Breast epithelium (tissue), 4 donors: ENCODE results near the gene IFNL4. TPM values are rescaled to one million over a fixed set of nuclear protein-coding genes. Genes with fewer than 3 reads are reported as not detected.
"Not testable (repeated sequence)": the region's sequence is repeated elsewhere in the genome, so short reads cannot be mapped to it uniquely, and the experiment has no call there.

ENCODE experiments used
- DNase-seq, 2 donors: peaks; one replicate each; pipeline ENCODE4 v3.0.0-alpha.2; 2019; ENCODE audit warnings: low spot score in 2 of 2
- H3K27ac ChIP-seq, 2 donors: fragments of 200-600 bp; sonication (generic) in 1 of 2; one replicate each; pipeline ENCODE4 v1.5.1; 2016 to 2019; ENCODE audit warnings: mild to moderate bottlenecking in 1 of 2
- H3K27me3 ChIP-seq, 2 donors: fragments of 200-600 bp; sonication (generic) in 1 of 2; one replicate each; pipeline versions ENCODE4 v1.5.1 to v1.6.0; 2017 to 2019; ENCODE audit warnings: control low read depth in 1 of 2, mild to moderate bottlenecking in 1 of 2
- H3K36me3 ChIP-seq: fragments of 200-600 bp; one replicate; pipeline ENCODE4 v1.5.1; 2019
- H3K4me1 ChIP-seq, 2 donors: fragments of 200-600 bp; sonication (generic); one replicate each; pipeline ENCODE4 v1.5.1; 2016 to 2019; ENCODE audit warnings: control low read depth in 1 of 2
- H3K4me3 ChIP-seq, 3 donors: fragments of 200-600 bp; sonication (generic); 1 replicate in 2 of 3; 2 replicates in 1 of 3; pipeline ENCODE4 v1.5.1; 2016 to 2019; ENCODE audit warnings: mild to moderate bottlenecking in 3 of 3, moderate library complexity in 2 of 3
- H3K9me3 ChIP-seq, 2 donors: fragments of 200-600 bp; sonication (generic) in 1 of 2; one replicate each; pipeline ENCODE4 v1.5.1; 2016 to 2019; ENCODE audit warnings: control low read depth in 1 of 2
- POLR2A ChIP-seq: fragments of 450-650 bp; IDR thresholded peaks from one replicate; pipeline ENCODE4 v1.6.1; 2016; ENCODE audit warnings: antibody characterized with exemption, mild to moderate bottlenecking, moderate library complexity
- POLR2AphosphoS5 ChIP-seq, 3 donors: sonication (generic); formaldehyde crosslinking; IDR thresholded peaks; one replicate each; pipeline ENCODE4 v1.6.1; 2017; ENCODE audit warnings: antibody characterized with exemption in 3 of 3
- intact Hi-C: fragments of 100-400 bp; cut with DNase I; formaldehyde crosslinking; loops from one replicate; pipeline ENCODE4 v1.15.1; 2023; ENCODE audit warnings: low total_unique reads
- total RNA-seq, 3 donors: library from RNA; depleted of rRNA; stranded (reverse); fragments of >200 nt; gene quantifications; one replicate each; pipeline ENCODE4 v1.1.0, GENCODE V29; 2016
- TF ChIP-seq, protein P1 (sequence below), 3 donors: fragments of 450-650 bp; IDR thresholded peaks; one replicate each; pipeline ENCODE4 v1.5.1; 2016 to 2017; ENCODE audit warnings: antibody characterized with exemption in 3 of 3, mild to moderate bottlenecking in 3 of 3, moderate library complexity in 3 of 3

The IFNL4 gene
- total RNA-seq, 3 donors from 2014 or later, result not detected

DNA sequence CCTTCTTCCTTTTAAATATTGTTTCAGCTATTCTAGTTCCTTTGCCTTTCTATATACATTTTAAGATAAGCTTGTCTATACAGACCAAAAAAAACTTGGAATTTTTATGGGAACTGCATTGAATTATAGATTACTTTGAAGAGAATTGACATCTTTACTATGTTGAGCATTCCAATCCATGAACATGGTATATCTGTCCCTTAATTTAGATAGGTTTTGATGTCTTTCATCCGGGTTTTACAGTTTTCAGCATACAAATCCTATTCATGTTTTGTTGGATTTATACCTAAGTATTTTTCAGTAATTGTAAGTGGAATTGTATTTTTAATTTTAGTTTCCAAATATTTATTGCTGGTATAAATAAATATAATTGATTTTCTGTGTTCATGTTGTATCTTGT lies 35.4 kb upstream of the IFNL4 start:
- TF ChIP-seq, protein P1, sequence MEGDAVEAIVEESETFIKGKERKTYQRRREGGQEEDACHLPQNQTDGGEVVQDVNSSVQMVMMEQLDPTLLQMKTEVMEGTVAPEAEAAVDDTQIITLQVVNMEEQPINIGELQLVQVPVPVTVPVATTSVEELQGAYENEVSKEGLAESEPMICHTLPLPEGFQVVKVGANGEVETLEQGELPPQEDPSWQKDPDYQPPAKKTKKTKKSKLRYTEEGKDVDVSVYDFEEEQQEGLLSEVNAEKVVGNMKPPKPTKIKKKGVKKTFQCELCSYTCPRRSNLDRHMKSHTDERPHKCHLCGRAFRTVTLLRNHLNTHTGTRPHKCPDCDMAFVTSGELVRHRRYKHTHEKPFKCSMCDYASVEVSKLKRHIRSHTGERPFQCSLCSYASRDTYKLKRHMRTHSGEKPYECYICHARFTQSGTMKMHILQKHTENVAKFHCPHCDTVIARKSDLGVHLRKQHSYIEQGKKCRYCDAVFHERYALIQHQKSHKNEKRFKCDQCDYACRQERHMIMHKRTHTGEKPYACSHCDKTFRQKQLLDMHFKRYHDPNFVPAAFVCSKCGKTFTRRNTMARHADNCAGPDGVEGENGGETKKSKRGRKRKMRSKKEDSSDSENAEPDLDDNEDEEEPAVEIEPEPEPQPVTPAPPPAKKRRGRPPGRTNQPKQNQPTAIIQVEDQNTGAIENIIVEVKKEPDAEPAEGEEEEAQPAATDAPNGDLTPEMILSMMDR (IDR thresholded peaks at IDR 0.05), result no peak
- TF ChIP-seq POLR2A (no peak), POLR2AphosphoS5 (IDR thresholded peaks at IDR 0.05) (no peak)
- intact Hi-C loops, result no loop called here
- DNase-seq, result no peak
- no peaks in the 10 kb centered on the region for H3K27me3 ChIP-seq
- no peak overlapping the region for H3K27ac ChIP-seq
- no peaks in the 10 kb centered on the region for H3K36me3 ChIP-seq
- H3K9me3 ChIP-seq, result peaks cover 3 to 14% of the 10 kb centered on the region in 2 donors
- H3K4me1 ChIP-seq, result no peaks in the 10 kb centered on the region
- no peak overlapping the region for H3K4me3 ChIP-seq

DNA sequence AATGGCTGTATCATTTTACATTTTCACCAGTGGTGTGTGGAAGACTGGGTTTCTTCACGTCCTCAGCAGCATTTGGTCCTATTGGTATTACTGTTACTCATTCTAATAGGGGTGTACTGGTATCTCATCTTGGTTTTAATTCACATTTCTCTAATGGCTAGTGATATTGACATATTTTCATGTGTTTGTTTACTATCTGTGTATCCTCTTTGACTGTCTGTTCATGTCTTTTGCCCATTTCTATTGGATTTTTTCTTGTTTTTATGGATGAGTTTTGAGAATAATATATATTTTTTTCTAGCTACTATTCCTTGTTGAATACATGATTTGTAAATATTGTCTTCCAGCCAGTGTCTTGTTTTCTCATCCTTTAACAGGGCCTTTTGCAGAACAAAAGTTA lies 33.4 kb upstream of the IFNL4 start:
- Histone ChIP-seq H3K27ac (no peak overlapping the region), H3K4me3 (no peak overlapping the region), H3K36me3 (no peaks in the 10 kb centered on the region), H3K4me1 (no peaks in the 10 kb centered on the region), H3K27me3 (no peaks in the 10 kb centered on the region), H3K9me3 (peaks cover 2 to 14% of the 10 kb centered on the region in 2 donors)
- intact Hi-C loops, result no loop called here
- no peak for DNase-seq
- TF ChIP-seq POLR2AphosphoS5 (IDR thresholded peaks at IDR 0.05) (no peak), POLR2A (no peak)
- TF ChIP-seq, protein P1 (IDR thresholded peaks at IDR 0.05), result no peak

DNA sequence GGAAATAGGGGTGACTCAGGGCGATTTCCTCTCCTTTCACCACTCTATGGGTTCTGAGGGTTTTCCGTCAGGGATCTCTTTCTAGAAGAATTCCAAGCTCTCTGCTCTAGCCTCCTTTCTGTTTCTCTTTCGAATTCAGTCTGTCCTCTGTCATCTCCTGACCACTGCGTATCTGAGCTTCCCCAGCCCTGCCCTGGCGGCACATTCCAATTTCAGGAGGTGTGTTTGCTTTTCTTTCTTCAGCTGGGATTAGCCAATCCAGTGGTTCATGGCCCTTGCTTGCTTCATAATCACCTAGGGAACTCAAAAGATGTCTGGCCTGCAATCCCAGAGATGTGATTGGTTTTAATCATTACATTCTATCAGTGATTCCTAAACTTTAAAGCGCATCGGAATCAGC lies 28.9 kb upstream of the IFNL4 start:
- no peaks in the 10 kb centered on the region for H3K36me3 ChIP-seq
- H3K4me3 ChIP-seq, result no peak overlapping the region
- no peaks in the 10 kb centered on the region for H3K4me1 ChIP-seq
- H3K27ac ChIP-seq, result no peak overlapping the region
- H3K9me3 ChIP-seq, result no peaks in the 10 kb centered on the region
- DNase-seq, result no peak
- intact Hi-C loops, result no loop called here
- TF ChIP-seq POLR2A (no peak), POLR2AphosphoS5 (IDR thresholded peaks at IDR 0.05) (no peak)
- TF ChIP-seq, protein P1 (IDR thresholded peaks at IDR 0.05), result no peak
- H3K27me3 ChIP-seq, result no peaks in the 10 kb centered on the region

DNA sequence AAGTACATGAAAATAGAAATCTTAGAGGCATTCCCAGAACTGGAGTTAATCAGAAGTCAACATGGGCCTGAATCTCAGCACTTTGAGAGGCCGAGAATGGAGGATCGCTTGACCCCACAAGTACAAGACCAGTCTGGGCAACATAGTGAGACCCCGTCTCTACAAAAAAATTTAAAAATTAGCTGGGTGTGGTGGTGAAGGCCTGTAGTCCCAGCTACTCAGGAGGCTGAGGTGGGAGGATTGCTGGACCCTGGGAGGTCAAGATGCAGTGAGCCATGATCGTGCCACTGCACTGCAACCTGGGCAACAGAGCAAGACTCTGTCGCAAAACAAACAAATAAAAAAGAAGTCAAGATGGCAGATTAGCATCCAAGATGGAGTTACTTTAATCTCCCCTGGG lies 28.1 kb upstream of the IFNL4 start:
- no peaks in the 10 kb centered on the region for H3K9me3 ChIP-seq
- TF ChIP-seq POLR2AphosphoS5 (IDR thresholded peaks at IDR 0.05), result no peak
- no peak for TF ChIP-seq POLR2A
- TF ChIP-seq, protein P1 (IDR thresholded peaks at IDR 0.05), result no peak
- no peaks in the 10 kb centered on the region for H3K27me3 ChIP-seq
- H3K27ac ChIP-seq, result no peak overlapping the region
- no peak overlapping the region for H3K4me3 ChIP-seq
- H3K36me3 ChIP-seq, result no peaks in the 10 kb centered on the region
- no peak for DNase-seq
- H3K4me1 ChIP-seq, result no peaks in the 10 kb centered on the region
- intact Hi-C loops, result no loop called here

DNA sequence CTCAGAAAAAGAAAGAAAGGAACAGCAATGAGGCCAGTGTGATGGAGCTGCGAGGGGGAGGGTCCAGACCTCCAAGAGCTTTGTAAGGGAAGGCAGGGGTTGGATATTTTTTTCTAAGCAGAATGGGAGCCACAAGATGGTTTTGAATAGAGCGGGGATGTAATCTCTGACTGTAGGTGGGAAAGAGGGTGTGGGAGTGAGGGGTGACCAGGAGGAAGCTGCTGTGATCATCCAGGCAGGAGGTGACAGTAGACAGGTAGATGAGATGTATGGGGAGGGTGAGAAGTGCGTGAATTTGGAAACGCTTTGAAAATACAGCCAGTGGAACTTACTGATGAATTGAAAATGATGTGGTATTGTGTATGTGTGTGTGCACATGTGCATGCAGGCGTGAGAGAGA lies 26.9 kb upstream of the IFNL4 start:
- no peaks in the 10 kb centered on the region for H3K36me3 ChIP-seq
- TF ChIP-seq, protein P1 (IDR thresholded peaks at IDR 0.05), result no peak
- TF ChIP-seq POLR2AphosphoS5 (IDR thresholded peaks at IDR 0.05) (no peak), POLR2A (no peak)
- no peak overlapping the region for H3K4me3 ChIP-seq
- intact Hi-C loops, result no loop called here
- H3K27ac ChIP-seq, result no peak overlapping the region
- H3K27me3 ChIP-seq, result no peaks in the 10 kb centered on the region
- H3K4me1 ChIP-seq, result no peaks in the 10 kb centered on the region
- DNase-seq, result no peak
- no peaks in the 10 kb centered on the region for H3K9me3 ChIP-seq

DNA sequence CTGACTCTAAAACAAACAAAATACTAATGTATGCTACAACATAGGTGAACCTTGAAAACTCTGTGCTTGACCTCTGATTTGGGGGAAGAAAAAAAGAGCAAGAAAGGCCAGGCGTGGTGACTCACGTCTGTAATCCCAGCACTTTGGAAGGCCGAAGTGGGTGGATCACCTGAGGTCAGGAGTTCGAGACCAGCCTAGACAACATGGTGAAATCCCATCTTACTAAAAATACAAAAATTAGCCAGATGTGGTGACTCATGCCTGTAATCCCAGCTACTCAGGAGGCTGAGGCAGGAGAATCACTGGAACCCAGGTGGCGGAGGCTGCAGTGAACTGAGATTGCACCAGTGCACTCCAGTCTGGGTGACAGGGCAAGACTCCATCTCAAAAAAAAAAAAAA lies 25.2 kb upstream of the IFNL4 start:
- DNase-seq, H3K27ac ChIP-seq, H3K9me3 ChIP-seq, intact Hi-C loops, H3K27me3 ChIP-seq, H3K36me3 ChIP-seq, H3K4me1 ChIP-seq, H3K4me3 ChIP-seq: not testable (repeated sequence)
